Measurements from ENCODE around the gene ZNF185.

Gene ZNF185

DNA sequence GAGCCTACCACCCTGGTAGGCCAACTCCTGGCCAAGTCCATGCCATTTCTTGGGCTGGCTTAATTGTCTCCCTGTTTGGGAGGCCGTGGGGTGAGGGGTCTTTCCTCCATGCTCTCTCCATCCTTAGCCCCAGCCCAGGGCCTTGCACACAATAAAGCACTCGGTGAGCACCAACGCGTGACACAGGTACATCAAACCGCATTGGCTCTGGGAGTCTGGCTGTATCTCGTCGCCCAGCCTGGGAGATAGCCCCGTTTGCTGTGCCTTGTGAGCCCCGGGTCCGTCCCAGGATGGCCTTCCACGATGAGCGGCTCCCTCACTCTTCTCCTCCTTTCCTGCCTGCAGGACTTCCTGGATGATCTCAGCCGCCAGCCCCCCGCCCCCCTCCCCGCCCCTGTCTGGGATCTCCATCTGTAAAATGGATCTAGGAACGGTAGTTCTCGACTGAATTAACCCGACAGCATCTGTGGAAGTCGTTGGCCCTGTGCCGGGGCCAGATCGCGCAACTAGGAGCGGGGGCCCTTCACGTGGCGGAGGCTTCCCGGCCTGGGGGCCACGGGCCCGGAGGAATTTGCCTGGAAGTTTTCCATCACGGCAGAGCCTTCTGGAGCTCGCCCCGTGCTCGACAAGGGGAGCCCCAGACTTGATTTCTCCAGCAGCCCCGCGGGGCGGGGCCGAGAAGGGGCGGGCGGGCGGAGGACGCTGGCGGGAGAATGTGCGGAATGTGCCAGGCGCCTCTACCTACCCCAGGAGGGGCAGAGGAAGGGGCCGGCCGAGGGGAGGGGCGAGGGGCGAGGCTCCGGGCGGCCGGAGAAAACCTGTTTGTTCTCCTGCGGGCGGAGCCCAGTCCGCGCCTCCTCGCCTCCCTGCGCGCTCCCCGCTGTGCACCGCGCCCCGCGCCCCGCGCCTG is at the start of gene ZNF185:
Gene ZNF185 (plus strand): TSS at position 846 of the 910 bp plus-strand sequence. CDS start 16,423 bp downstream, outside the sequence.
- no peak for DNase-seq (ENCODE audit: low read depth)

DNA sequence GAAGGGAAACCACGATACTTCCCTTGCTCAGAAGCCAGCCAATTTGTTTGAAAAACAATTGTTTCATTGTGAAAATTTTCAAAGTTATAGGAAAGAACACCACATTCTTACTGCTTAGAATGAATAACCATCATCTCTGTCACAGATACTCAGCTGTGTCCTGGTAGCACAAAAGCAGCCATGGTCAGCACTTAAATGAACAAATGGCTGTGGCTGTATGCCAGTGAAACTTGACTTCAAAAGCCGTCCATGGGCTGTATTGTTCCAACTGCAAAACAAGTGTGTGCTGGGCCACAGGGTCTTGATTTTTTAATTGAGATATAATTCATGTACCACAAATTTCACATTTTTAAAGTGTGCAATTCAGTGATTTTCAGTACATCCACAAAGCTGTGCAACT is 47.4 kb upstream of the ZNF185 start:
- no peak for DNase-seq (ENCODE audit: low read depth)

DNA sequence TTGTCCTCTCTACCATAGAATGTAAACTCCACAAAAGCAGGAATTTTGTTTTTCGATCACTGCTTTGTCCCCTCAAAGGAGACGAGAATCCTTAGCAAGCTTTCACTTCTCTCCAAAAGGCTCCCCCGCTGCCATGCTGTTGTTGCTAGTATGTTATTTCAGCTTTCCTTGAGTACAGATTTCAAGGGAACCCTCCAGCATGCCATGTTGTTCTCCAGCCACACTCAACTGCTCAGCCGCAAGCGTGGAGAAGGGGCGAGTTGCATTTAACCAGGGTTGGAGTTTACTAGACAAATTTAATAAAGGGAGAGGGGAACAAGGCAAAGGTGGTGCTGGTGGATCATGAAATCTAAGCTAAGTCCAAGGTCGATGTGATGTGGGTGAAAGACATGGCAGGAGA is 43.9 kb upstream of the ZNF185 start:
- DNase-seq (ENCODE audit: low read depth) = no peak

DNA sequence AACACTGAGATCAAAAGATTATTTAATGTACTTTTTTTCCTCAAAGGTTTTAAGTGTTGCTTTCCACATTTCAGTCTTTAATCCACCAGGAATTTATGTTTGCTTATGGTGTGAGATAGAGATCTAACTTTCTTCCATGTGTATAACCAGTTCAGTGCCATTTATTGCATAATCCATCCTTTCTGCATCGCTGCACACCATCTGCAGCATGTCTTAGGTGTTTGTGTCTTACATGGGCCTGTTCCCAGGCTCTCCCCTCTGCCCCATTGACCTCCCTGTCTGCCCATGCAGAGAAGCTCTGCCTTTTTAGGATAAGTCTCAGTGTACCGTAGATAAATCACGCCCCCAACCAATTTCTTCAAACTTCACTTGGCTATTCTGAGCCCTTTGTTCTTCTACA is 36.8 kb upstream of the ZNF185 start:
- DNase-seq (ENCODE audit: low read depth) = no peak

DNA sequence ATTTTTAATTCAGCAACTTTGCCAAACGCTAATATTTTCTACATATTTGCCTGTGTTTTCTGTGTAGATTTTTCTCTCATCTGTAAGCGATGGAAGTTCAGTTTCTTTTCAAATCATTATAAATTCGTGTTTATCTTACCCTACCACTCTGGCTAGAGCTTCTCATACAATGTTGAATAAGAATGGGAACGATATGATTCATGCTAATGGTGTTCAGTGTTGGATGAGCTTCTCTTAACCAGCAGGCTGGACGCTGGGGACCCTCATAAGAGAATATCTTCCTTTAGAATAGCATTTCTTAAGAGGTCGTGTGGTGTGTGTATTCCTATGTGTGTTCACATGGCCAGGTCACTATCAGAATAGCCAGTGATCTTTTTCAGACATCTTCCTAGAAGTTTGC is 36.0 kb upstream of the ZNF185 start:
- no peak for DNase-seq (ENCODE audit: low read depth)

DNA sequence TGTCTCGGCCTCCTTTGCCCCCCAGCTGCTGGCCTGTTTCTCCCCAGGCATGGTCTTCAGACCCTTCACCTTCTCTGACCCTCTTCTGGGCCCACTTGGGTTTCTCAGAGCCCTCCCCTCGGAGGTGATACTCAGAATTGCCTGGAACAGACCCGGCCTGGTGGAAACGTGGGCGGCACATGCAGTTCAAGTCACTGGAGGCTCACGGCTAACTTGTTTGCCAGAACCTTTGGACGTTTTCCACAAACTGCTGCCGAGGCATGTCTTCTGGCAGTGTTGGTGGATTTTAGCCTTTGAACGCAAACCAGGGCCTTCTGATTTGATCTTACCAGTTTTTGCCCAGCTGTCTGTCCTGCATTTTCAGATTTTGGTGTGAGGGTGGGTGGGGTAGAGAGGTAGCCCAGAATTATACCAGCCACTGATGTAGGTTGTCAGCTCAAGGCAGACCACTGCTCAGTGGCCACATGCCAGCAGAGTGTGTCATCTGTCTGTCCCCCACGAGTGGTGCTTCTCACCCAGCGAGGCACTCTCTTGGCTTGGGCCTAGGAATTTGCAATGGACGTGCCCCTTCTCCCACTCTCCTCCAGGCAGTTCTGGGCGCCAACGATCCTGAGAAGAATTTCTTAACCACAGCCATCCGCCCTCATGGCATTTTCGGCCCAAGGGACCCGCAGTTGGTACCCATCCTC is 32.5 kb upstream of the ZNF185 start:
- no peak for DNase-seq (ENCODE audit: low read depth)

DNA sequence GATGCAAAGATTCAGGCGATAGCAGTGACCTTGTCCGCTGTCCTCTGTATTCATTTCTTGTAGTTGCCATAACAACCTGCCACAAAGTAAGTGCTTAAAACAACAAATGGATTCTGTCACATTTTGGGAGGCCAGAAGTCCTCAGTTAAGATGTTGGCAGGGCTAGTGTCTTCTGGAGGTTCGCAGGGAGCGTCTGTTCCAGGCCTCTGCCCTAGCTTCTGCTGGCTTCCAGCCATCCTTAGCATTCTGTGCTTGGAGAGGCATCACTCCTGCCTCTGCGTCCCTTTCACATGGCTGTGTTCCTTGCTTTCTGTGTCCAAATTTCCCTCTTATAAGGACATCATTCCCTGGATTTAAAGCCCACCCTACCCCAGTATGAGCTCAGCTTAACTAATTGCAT is 31.5 kb upstream of the ZNF185 start:
- DNase-seq (ENCODE audit: low read depth) = no peak

DNA sequence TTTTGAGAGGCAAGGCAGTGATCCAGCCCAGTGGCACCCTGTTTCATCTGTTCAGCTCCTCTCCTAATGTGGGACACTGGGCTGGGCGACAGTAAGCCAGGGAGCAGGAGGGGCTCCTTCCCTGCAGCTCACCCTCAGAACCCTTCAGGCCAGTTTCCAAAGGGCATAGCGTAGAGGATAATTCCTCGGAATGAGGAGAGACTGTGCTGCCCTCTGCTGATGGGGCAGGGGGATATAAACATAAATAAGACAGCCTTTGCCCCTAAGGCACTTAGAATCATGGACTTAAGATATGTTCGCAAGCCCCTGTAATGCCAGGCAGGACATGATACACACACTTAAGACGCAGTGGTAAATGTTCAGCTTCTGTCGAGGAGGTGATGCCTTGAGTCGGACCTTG is 27.9 kb upstream of the ZNF185 start:
- no peak for DNase-seq (ENCODE audit: low read depth)

DNA sequence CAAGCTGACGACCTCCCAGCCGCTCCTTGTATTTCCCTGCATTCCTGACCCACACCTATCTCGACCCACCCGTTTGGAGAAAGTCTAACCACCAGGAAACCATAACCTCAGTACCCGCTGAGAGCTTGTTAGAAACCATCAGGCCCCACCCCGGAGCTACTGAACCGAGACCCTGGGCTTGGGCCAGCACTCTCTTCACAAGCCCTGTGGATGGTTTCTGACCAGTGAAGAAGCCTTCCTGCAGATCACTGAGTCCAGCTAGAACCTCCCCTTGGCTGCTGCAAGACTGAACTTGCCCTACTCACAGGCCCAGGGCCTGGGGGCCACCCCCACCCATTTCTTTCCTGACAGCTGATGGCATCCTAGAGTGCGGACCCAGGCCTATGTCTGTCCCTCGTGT is 26.6 kb upstream of the ZNF185 start:
- DNase-seq (ENCODE audit: low read depth) = no peak

DNA sequence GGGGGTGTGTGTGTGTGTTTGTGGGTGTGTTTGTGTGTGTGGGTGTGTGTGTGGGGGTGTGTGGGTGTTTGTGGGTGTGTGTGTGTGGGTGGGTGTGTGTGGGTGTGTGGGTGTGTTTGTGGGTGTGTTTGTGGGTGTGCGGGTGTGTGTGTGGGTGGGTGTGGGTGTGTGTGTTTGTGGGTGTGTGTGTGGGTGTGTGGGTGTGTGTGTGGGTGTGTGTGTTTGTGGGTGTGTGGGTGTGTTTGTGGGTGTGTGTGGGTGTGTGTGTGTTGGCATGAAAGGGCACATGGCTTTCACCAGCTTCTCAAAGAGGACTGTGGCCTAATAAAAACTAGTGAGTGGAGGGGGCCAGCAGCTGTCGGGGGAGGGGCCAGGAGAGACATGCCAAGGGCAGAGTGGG is 25.3 kb upstream of the ZNF185 start:
- no peak for DNase-seq (ENCODE audit: low read depth)

DNA sequence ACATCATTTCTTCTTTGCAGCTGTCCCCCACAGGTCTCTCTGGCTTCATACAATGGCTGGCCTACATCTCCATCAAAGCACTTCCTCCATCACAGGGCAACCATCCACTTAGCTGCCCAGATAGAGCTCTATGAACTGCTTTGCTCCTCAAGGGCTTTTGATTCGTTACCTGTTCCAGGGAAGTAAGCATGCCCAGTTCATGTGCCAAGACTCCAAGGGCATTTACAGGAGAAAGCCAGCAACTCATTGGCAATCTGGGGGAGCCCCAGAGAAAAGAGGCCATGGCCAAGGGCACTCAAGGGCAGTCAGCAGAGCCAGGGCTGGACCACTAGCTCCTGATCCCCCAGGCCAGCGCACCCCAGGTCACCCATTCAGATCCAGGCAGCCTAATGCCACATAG is 24.5 kb upstream of the ZNF185 start:
- DNase-seq (ENCODE audit: low read depth) = no peak

DNA sequence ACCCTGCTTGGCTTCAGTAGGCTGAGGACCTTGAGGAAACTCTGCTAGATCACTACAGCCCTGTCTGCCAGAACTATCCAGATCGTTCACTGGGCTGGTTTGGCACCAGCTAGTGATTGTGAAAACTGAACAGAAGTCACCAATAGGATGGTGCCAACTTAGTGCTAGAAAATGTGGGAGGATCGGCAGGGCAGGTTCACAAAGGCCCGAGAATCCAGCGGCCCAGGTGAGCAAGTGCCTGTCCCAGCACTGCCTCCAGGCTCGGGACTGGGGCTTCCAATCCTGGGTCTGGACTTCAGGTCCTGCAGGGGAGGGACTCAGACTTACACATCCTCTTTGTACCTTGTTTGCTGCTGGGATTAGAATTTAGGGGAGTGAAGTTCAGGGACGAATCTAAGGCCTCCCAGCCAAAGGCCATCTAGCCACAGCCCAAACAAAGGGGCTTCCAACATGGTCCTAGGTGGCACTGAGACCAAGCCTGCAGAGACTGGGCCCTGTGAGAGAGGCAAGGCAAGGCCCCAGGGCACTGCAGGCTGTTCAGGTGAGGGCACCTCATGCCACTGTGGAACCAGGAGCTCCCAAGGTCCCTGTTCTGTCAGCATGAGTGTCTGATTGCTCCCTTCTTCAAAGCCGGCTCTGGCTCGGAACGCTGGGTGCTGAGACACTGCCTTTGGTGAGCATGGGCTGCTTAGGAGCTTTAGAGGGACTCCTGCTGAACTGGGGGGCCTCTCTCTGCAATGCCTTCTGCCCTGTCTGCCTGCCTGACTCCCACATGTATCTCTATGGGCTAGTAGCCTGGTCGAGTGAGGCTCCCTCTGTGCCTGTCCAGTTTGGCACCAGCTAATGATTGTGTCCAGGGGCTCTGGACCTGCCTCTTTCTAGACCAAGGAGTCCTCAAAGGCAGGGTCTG is 20.7 kb upstream of the ZNF185 start:
- DNase-seq (ENCODE audit: low read depth) = no peak

DNA sequence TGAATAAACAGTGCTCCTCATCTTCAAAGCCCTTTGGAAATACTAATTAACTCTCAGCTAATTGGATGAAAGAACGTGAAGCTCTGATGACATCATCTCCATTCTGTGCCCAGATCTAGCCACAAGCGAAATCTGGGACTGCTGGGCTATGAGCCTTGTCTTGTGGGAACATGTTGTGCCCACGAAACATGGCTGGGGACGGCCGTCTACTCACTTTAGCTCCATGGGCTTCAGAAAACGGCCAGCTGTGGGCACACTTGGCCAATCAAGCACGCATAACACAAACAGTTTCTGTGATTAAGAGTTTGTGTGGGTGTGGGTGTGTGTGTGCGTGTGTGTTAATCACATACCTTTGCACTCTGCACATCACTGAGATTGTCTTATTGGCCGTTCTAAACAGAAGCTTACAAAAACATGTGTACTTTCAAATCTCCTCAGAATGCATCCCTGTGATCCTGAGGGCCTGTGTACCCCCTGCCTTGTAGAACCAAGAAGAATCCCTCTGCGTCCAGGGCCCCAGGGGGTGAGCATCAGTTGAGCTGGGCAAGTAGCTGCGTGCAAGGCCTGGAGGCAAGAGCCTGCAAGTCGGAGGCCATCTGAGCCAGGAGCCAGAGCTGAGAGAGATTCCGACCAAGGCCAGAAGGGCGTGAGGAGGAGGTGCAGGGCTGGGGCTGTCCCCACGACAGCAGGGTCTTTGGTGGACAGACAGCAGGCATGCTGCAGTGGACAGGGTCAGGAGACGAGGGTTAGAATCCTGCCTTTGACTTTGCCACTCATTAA is 18.7 kb upstream of the ZNF185 start:
- DNase-seq (ENCODE audit: low read depth) = no peak

DNA sequence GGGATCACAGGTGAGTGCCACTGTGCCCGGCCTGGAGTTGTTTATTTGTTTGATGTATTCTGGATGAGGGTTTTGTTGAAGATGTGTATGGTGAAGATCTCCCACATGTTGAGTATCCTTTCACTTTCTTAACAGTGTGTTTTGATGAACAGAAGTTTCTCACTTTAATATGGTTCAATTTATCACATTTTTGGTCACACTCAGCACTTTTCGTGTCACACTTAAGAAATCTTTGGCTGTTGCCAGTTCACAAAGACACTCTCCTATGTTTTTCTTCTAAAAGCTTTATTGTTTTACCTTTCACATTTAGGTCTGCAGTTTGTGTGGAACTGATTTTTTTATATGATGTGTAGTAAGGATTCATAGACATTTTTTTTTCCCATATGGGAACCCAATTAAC is 16.6 kb upstream of the ZNF185 start:
- no peak for DNase-seq (ENCODE audit: low read depth)

DNA sequence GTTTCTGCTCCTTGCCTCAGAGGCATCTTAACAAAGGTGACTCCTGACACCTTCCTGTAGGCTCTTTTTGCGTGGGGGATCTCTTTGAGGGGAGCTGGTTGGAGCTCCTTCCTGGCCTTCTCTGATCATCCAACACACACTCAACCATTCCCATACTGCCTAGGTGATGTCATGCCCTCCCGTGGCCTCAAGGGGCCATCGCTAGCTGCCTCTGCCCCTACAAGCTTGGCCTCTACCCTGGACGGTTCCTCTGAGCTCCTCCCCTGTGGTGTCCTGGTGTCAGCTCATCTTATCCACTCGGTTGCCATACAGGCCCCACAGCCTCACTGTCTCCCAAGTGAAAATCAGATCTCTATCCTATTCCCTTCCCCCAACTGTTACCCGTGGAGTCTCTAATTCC is 13.7 kb upstream of the ZNF185 start:
- no peak for DNase-seq (ENCODE audit: low read depth)

DNA sequence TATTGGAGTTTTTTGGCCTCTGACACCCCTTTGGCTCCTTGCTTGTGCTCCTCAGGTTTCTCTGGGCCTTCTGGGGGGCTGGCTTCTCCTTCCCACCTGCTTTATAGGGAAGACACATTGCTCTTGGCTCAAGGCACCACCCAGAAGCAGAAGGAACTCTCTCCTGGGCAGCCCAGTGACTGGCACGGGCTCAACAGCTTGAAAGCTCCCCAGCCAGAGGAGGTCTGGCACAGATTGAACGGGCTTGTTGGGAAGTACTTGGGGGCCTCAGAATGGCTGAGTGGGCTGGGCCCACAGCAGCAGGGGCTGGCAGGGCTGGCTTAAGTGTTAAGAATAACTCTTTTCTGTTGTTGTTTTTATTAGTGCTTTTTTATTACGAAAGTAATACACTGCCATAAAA is 11.2 kb upstream of the ZNF185 start:
- DNase-seq (ENCODE audit: low read depth) = no peak

DNA sequence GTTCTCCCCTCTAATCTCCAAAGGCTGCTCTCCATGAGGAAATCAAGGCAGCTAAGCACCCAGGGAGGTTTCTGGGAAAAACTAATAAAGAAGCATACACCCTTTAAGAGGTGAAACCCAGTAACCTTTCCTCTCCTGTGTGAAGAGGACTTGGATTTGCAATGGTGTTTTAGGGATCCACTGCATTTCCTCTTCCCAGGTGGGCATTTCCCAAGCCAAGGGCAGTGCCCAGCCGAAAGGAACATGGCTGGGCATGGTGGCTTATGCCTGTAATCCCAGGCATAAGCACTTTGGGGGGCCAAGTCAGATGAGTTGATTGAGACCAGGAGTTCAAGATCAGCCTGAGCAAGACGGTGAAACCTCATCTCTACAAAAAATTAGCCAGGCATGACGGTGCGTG is 5.4 kb upstream of the ZNF185 start:
- DNase-seq (ENCODE audit: low read depth) = no peak

DNA sequence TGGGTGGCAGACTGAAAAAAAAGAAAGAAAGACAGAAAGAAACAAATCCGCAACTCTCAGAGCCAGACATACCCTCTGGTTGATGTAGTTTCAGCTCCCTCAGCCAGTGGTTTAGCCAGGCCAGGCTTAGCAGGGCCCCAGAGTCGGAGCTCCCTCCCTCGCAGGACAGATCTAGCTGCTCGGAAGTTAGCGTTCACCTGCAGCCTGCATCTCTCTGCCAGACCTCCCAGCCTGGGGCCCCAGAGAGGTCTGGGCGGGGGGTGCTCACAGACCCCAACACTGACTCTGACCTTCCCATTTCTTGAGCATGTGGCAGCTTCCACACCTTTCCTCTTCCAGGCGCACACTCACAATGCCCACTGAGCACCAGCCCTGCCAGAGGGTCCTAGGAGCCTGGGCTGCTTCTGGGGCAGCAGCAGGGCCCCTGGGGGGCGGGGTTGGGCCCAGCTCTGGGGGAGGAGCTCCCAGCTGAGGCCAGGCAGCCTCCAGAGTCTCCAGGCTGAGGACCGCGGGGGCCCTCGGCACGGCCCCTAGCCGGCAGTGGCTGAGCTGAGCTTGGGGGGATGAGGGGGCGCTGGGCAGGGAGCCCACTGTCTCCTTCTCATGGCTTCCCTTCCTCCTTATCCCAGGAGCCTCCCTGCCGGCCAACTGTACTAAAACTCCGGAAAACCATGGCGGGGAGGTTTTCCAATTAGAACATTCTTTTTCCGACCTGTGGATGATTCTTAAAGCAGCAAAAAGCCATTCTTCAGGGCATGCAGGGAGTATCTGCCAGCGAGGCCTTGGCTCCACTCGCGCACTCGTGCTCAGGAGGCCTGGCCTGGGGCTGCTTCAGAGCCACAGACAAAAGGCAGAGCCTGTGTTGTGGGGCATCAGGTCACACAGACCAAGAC is 4.6 kb upstream of the ZNF185 start:
- DNase-seq (ENCODE audit: low read depth) = no peak

DNA sequence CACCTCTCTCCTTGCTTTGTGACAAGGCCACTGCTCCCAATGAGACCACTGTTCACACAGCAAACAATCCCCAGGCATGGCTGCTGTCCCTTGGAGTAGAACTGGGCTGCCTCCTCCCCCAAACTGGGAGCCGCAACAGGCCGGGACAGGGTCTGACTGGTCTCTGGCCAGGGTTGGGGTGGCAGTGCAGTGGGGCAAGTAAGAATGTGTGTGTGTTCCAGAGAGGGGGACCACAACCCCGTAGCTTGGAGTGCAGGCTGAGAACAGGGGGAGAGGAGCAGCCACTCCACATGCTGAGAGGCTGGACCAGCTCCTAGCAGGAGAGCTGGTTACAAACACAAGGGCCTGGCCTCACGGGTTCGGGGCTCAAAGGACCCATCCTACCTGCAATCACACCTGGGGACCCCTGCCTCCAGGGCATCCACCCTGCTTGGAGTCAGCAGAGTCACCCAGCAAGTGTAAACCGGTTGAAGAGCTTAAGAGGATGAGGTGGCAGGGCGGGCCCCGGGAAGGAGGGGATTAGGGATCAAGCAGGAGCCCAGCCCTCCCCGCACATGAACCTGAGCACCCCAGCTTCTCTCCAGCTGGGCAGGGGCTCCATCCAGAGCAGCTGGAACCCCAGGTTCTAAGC is 3.8 kb upstream of the ZNF185 start:
- no peak for DNase-seq (ENCODE audit: low read depth)

DNA sequence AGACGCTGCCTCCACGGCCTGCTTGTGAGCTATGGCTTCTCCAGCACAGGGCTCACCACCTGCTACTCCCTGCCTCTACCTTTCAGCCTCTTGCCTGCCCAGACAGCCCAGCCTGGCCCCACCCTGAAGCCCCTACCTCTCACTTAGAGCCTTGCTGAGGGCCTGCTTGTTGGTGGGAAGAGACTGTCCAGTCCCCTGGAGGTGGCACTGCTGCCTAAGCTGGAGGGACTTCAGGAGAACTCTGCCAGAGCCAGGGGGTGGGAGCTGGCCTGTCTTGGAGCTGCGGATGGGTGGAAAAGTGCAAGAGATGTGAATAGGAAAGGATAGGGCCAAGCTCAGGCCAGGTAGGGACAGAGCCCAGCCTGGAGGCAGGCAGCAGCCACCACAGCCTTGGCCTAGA is 2.7 kb upstream of the ZNF185 start:
- no peak for DNase-seq (ENCODE audit: low read depth)

Data from activated T-cell treated with anti-CD3 and anti-CD28 coated beads for 1 hour (primary cell).